H9 (cell line): ENCODE measurements around the gene ZNF524. TPM values are rescaled to one million over a fixed set of nuclear protein-coding genes. Genes with fewer than 3 reads are reported as not detected.
A peak's percentile ranks its signal among the peaks of the same experiment; 100 is the strongest.

Source experiments
- DNase-seq: peaks from one replicate; pipeline ENCODE4 v3.0.0-alpha.2; 2017
- H2AFZ ChIP-seq: one replicate; pipeline ENCODE4 v1.6.1; 2013; ENCODE audit warnings: mild to moderate bottlenecking, low read length, control low read depth, moderate library complexity
- H2AK5ac ChIP-seq: 2 replicates; pipeline ENCODE4 v1.6.1; 2013; ENCODE audit warnings: low read length, control low read depth, mixed read lengths; ENCODE audit not compliant: insufficient read length
- H2BK120ac ChIP-seq: one replicate; pipeline ENCODE4 v1.6.1; 2013; ENCODE audit warnings: low read depth, mild to moderate bottlenecking, low read length, control low read depth, inconsistent platforms; ENCODE audit not compliant: poor library complexity, severe bottlenecking
- H2BK12ac ChIP-seq: 2 replicates; pipeline ENCODE4 v1.6.1; 2013; ENCODE audit warnings: low read length, control low read depth, mixed read lengths, low read depth; ENCODE audit not compliant: insufficient read length
- H2BK15ac ChIP-seq: 2 replicates; pipeline ENCODE4 v1.6.1; 2013; ENCODE audit warnings: low read depth, low read length, control low read depth
- H2BK20ac ChIP-seq: one replicate; pipeline ENCODE4 v1.6.1; 2013; ENCODE audit warnings: low read depth, mild to moderate bottlenecking, low read length, control low read depth, inconsistent platforms; ENCODE audit not compliant: poor library complexity, severe bottlenecking
- H2BK5ac ChIP-seq: 2 replicates; pipeline ENCODE4 v1.6.1; 2013; ENCODE audit warnings: low read length, control low read depth, mixed read lengths; ENCODE audit not compliant: insufficient read length
- H3K14ac ChIP-seq: 2 replicates; pipeline ENCODE4 v1.6.1; 2013; ENCODE audit warnings: low read length, control low read depth; ENCODE audit not compliant: insufficient read depth
- H3K18ac ChIP-seq: 2 replicates; pipeline ENCODE4 v1.6.1; 2013; ENCODE audit warnings: low read depth, mild to moderate bottlenecking, mixed read lengths, low read length, control low read depth; ENCODE audit not compliant: insufficient read length
- H3K23ac ChIP-seq: 2 replicates; pipeline ENCODE4 v1.6.1; 2013; ENCODE audit warnings: low read length, control low read depth, mixed read lengths, low read depth; ENCODE audit not compliant: insufficient read length
- H3K23me2 ChIP-seq: 2 replicates; pipeline ENCODE4 v1.6.1; 2013; ENCODE audit warnings: low read depth, mild to moderate bottlenecking, mixed read lengths, low read length, control low read depth; ENCODE audit not compliant: insufficient read length, poor library complexity, severe bottlenecking
- H3K27ac ChIP-seq: 2 replicates; pipeline ENCODE4 v1.5.1; 2013; ENCODE audit warnings: low read length, control low read depth, mixed read lengths, low read depth; ENCODE audit not compliant: insufficient read length
- H3K27me3 ChIP-seq: 2 replicates; pipeline ENCODE4 v1.6.1; 2013; ENCODE audit warnings: low read length, control low read depth, inconsistent platforms; ENCODE audit not compliant: insufficient read depth
- H3K4ac ChIP-seq: 2 replicates; pipeline ENCODE4 v1.6.1; 2013; ENCODE audit warnings: low read depth, mild to moderate bottlenecking, control low read depth, inconsistent platforms, low read length, moderate library complexity
- H3K4me1 ChIP-seq: 2 replicates; pipeline ENCODE4 v1.6.1; 2013; ENCODE audit warnings: low read length, control low read depth, inconsistent platforms; ENCODE audit not compliant: insufficient read depth
- H3K4me2 ChIP-seq: 2 replicates; pipeline ENCODE4 v1.6.1; 2013; ENCODE audit warnings: low read length, control low read depth, mixed read lengths; ENCODE audit not compliant: insufficient read length, insufficient read depth
- H3K56ac ChIP-seq: 2 replicates; pipeline ENCODE4 v1.6.1; 2013; ENCODE audit warnings: low read depth, mild to moderate bottlenecking, mixed read lengths, low read length, control low read depth; ENCODE audit not compliant: insufficient read length
- H3K79me1 ChIP-seq: 2 replicates; pipeline ENCODE4 v1.6.1; 2013; ENCODE audit warnings: low read depth, mild to moderate bottlenecking, moderate library complexity, low read length, control low read depth, inconsistent platforms; ENCODE audit not compliant: insufficient read depth, poor library complexity, severe bottlenecking
- H3K79me2 ChIP-seq: 2 replicates; pipeline ENCODE4 v1.6.1; 2013; ENCODE audit warnings: low read length, control low read depth, inconsistent platforms; ENCODE audit not compliant: insufficient read depth
- H3K9ac ChIP-seq: 2 replicates; pipeline ENCODE4 v1.6.1; 2013; ENCODE audit warnings: low read length, control low read depth, mixed read lengths; ENCODE audit not compliant: insufficient read length; ENCODE audit errors: extremely low read depth
- H3K9me3 ChIP-seq: one replicate; pipeline ENCODE4 v1.6.1; 2013; ENCODE audit warnings: low read depth, low read length, inconsistent platforms; ENCODE audit not compliant: control insufficient read depth
- H3T11ph ChIP-seq: one replicate; pipeline ENCODE4 v1.6.1; 2013; ENCODE audit warnings: mild to moderate bottlenecking, low read length, control low read depth, inconsistent platforms
- H4K20me1 ChIP-seq: one replicate; pipeline ENCODE4 v1.6.1; 2013; ENCODE audit not compliant: control insufficient read depth, insufficient read length, insufficient read depth
- H4K5ac ChIP-seq: 2 replicates; pipeline ENCODE4 v1.6.1; 2013; ENCODE audit warnings: low read depth, mild to moderate bottlenecking, mixed read lengths, low read length, control low read depth; ENCODE audit not compliant: insufficient read length
- H4K8ac ChIP-seq: replicated peaks from 2 replicates; pipeline ENCODE4 v1.6.1; 2013; ENCODE audit warnings: low read length, control low read depth, mixed read lengths, low read depth; ENCODE audit not compliant: insufficient read length
- H4K91ac ChIP-seq: 2 replicates; pipeline ENCODE4 v1.6.1; 2013; ENCODE audit warnings: low read depth, mild to moderate bottlenecking, moderate library complexity, mixed read lengths, low read length, control low read depth; ENCODE audit not compliant: insufficient read length
- H3K27ac Mint-ChIP-seq, 3 experiments: 2 replicates in 2 of 3; 3 replicates in 1 of 3; pipeline ENCODE4 v1.8.0; 2020 to 2021; ENCODE audit warnings: mixed read lengths in 3 of 3, mild to moderate bottlenecking in 1 of 3, moderate library complexity in 1 of 3
- H3K27me3 Mint-ChIP-seq: 2 replicates; pipeline ENCODE4 v1.8.0; 2021; ENCODE audit warnings: low read depth, mild to moderate bottlenecking, moderate library complexity, mixed read lengths
- H3K36me3 Mint-ChIP-seq, 3 experiments: 2 replicates in 2 of 3; 3 replicates in 1 of 3; pipeline ENCODE4 v1.8.0; 2020 to 2021; ENCODE audit warnings: low read depth in 3 of 3, mixed read lengths in 3 of 3; ENCODE audit not compliant: insufficient read depth in 1 of 3
- H3K4me1 Mint-ChIP-seq, 2 experiments: 2 replicates each; pipeline ENCODE4 v1.8.0; 2020; ENCODE audit warnings: mixed read lengths in 2 of 2
- H3K4me3 Mint-ChIP-seq, 2 experiments: 2 replicates in 1 of 2; 3 replicates in 1 of 2; pipeline ENCODE4 v1.8.0; 2020 to 2021; ENCODE audit warnings: mild to moderate bottlenecking in 2 of 2, mixed read lengths in 2 of 2, moderate library complexity in 1 of 2
- H3K9me3 Mint-ChIP-seq, 2 experiments: 2 replicates in 1 of 2; 3 replicates in 1 of 2; pipeline ENCODE4 v1.8.0; 2020; ENCODE audit warnings: mild to moderate bottlenecking in 2 of 2, mixed read lengths in 2 of 2, moderate library complexity in 1 of 2
- WGBS: extraction: QIAGEN DNeasy Blood & Tissue Kit; methylation state at CpG from one replicate; pipeline ENCODE4 v1.1.7; 2013; ENCODE audit warnings: missing lambda C conversion rate, low lambda C conversion rate, mixed read lengths; ENCODE audit not compliant: insufficient read length; ENCODE audit errors: extremely low coverage; 5-methylcytosine and 5-hydroxymethylcytosine counted together
- total RNA-seq: library from RNA; stranded (reverse); gene quantifications from 2 replicates; pipeline ENCODE4 v1.2.1, GENCODE V29; 2021
- TF ChIP-seq, protein P1 (sequence below): fragments of 200-600 bp; sonication (generic); conservative IDR thresholded peaks from 3 replicates; pipeline ENCODE4 v1.8.0; 2021; ENCODE audit warnings: antibody characterized with exemption, mild to moderate bottlenecking

Gene ZNF524
- total RNA-seq, 1 experiment from 2014 or later = 3.0 TPM

- Histone ChIP-seq H3K4me2 (no peak overlapping the region), H2BK12ac (no peak overlapping the region)
- no peaks in the 10 kb centered on the region; the same call in 1 of the 2 replicates for H3K27me3 Mint-ChIP-seq
Observed at GRCh38 chr19:55590617-55591016, 9.5 kb upstream of the ZNF524 start.

More at GRCh38 chr19:55590617-55591016, 9.5 kb upstream of the ZNF524 start:
- Histone ChIP-seq H3K23me2 (peaks cover 7% of the 10 kb centered on the region), H2BK15ac (no peak overlapping the region), H2BK5ac (no peak overlapping the region), H2AFZ (no peak overlapping the region), H4K5ac (no peak overlapping the region), H3K79me1 (no peaks in the 10 kb centered on the region), H4K91ac (no peak overlapping the region), H3K18ac (no peak overlapping the region), H3K4me1 (no peaks in the 10 kb centered on the region; the same call in 1 of the 2 replicates), H4K8ac (no peak overlapping the region), H3K4ac (no peak overlapping the region), H2BK20ac (no peak overlapping the region), H2BK120ac (no peak overlapping the region), H3K23ac (no peak overlapping the region), H3T11ph (no peak overlapping the region), H3K56ac (no peak overlapping the region), H2AK5ac (no peak overlapping the region), H4K20me1 (peaks cover 2% of the 10 kb centered on the region), H3K27ac (no peak overlapping the region), H3K9me3 (no peaks in the 10 kb centered on the region), H3K27me3 (no peaks in the 10 kb centered on the region), H3K9ac (no peak overlapping the region), H3K14ac (no peak overlapping the region), H3K79me2 (no peaks in the 10 kb centered on the region)
- Mint-ChIP-seq H3K9me3 (no peaks in the 10 kb centered on the region; a peak in 1 of 5 replicates), H3K4me3 (peak overlapping the region in 1 of 2 experiments; percentile 66; a peak in 2 of 5 replicates), H3K4me1 (peaks cover 21 to 40% of the 10 kb centered on the region in 2 experiments), H3K36me3 (peaks cover 11 to 18% (median 13%) of the 10 kb centered on the region in 3 experiments; a peak in 6 of 7 replicates), H3K27ac (no peak overlapping the region; a peak in 1 of 7 replicates)
- TF ChIP-seq, protein P1, sequence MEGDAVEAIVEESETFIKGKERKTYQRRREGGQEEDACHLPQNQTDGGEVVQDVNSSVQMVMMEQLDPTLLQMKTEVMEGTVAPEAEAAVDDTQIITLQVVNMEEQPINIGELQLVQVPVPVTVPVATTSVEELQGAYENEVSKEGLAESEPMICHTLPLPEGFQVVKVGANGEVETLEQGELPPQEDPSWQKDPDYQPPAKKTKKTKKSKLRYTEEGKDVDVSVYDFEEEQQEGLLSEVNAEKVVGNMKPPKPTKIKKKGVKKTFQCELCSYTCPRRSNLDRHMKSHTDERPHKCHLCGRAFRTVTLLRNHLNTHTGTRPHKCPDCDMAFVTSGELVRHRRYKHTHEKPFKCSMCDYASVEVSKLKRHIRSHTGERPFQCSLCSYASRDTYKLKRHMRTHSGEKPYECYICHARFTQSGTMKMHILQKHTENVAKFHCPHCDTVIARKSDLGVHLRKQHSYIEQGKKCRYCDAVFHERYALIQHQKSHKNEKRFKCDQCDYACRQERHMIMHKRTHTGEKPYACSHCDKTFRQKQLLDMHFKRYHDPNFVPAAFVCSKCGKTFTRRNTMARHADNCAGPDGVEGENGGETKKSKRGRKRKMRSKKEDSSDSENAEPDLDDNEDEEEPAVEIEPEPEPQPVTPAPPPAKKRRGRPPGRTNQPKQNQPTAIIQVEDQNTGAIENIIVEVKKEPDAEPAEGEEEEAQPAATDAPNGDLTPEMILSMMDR = no peak
- WGBS = no CpG with 5 or more reads among the region's 10 CpGs
- DNase-seq = peak; percentile 51
